GM06990 (cell line): Measurements from ENCODE around the gene HIVEP3.
A peak's percentile ranks its signal among the peaks of the same experiment; 100 is the strongest.

Experiments used
- DNase-seq: peaks from one replicate; pipeline ENCODE4 v3.0.0-alpha.2; 2011; ENCODE audit not compliant: insufficient read length; ENCODE audit errors: extremely low read depth
- H3K27me3 ChIP-seq: replicated peaks from 2 replicates; pipeline ENCODE4 v1.6.0; 2011; ENCODE audit warnings: low read length; ENCODE audit not compliant: control insufficient read depth, insufficient read depth
- H3K36me3 ChIP-seq: 2 replicates; pipeline ENCODE4 v1.5.1; 2011; ENCODE audit warnings: low read length; ENCODE audit not compliant: control insufficient read depth, insufficient read depth
- H3K4me3 ChIP-seq: replicated peaks from 2 replicates; pipeline ENCODE4 v1.5.1; 2011; ENCODE audit warnings: low read depth, mild to moderate bottlenecking, control low read depth, low read length
- TF ChIP-seq, protein P1 (sequence below): IDR thresholded peaks from 2 replicates; pipeline ENCODE4 v1.5.1; 2011; ENCODE audit warnings: low read length, control low read depth, mild to moderate bottlenecking, inconsistent platforms; ENCODE audit not compliant: insufficient read depth, poor library complexity, severe bottlenecking

The HIVEP3 gene

DNA sequence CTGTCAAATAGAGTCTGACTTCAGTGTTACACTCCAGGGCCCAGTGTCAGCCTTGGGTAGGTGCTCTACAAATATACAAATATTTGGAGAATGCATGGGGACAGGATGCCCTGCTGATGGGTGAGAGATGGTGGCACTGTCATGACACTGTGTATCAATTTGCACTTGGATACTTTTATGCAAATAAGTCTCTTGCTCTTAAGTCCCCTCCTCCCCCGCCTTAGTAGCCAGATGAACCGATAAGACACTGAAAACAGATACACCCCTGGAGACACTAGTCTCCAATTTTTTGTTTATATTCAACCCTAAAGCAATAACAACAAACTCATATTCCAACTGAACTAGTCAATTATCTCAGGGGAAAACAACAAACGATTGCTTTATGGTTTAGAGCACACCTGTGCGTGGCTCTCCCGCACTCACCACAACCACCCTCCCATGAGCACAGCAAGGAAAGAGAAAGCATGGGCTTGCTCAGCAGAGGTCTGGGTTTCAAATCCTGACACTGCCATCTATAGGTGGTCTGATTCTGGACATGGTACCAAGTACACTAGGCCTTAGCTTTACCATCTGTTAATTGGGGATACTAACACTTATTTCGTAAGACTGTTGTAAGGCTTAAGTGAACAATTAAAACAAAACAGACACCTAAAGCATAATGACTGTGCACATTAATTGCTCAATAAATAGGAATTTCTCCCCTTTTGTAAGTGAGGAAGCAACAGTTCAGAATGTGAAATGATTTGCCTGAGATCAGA is 50.3 kb downstream of the HIVEP3 start:
- peak; percentile 47 for DNase-seq
- no peaks in the 10 kb centered on the region for H3K27me3 ChIP-seq
- H3K4me3 ChIP-seq, result no peak overlapping the region
- no peaks in the 10 kb centered on the region for H3K36me3 ChIP-seq
- TF ChIP-seq, protein P1, sequence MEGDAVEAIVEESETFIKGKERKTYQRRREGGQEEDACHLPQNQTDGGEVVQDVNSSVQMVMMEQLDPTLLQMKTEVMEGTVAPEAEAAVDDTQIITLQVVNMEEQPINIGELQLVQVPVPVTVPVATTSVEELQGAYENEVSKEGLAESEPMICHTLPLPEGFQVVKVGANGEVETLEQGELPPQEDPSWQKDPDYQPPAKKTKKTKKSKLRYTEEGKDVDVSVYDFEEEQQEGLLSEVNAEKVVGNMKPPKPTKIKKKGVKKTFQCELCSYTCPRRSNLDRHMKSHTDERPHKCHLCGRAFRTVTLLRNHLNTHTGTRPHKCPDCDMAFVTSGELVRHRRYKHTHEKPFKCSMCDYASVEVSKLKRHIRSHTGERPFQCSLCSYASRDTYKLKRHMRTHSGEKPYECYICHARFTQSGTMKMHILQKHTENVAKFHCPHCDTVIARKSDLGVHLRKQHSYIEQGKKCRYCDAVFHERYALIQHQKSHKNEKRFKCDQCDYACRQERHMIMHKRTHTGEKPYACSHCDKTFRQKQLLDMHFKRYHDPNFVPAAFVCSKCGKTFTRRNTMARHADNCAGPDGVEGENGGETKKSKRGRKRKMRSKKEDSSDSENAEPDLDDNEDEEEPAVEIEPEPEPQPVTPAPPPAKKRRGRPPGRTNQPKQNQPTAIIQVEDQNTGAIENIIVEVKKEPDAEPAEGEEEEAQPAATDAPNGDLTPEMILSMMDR, result peak; percentile 63

DNA sequence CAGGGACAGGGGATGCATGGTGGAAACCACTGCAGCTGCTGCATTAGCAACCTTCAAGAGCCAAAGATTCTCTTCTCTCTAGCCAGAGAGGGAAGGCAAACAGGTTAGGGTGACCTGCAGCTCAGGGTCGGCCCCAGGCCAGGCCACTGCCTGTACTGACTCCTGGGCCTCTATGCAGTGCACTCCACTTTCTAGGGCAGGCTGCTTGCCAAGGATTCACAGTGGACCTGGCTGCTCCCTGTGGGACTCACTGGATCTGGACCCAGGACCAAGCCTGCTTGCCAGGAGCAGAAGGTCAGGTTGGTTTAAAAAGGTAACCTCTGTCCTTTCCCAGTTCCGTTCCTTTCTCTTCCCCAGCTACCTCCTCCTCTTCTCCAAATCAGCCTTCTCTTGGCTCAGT is 52.4 kb downstream of the HIVEP3 start:
- TF ChIP-seq, protein P1, result no peak
- DNase-seq, result no peak
- Histone ChIP-seq H3K36me3 (no peaks in the 10 kb centered on the region), H3K4me3 (no peak overlapping the region), H3K27me3 (no peaks in the 10 kb centered on the region)

DNA sequence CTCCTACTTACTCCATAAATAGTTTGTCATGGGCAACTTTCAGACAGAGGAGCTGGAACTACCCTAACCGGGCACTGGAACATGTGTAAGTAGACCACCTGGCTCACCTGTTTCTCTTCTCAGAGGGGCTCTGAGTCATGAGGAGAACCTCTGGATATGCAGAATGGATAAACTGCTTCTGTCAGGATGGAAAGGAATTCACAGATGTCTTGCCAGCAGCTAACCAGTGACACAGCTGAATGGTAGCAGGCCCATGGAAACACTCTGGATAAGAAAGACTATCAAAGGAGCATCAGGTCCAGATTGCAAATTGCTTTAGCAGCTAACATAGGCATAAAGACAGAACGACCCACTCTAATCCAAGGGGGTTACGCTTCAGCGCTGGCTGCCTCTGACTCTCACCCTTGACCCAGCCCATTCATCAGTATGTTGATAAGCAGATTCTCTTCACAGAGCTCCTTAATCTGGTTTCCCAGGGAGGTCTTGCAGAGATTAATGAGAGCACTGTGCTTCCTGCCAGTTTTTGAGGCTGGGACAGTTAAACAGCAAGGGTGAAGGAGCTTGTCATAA is 54.2 kb downstream of the HIVEP3 start:
- Histone ChIP-seq H3K36me3 (no peaks in the 10 kb centered on the region), H3K27me3 (no peaks in the 10 kb centered on the region), H3K4me3 (no peak overlapping the region)
- DNase-seq, result no peak
- TF ChIP-seq, protein P1, result no peak

DNA sequence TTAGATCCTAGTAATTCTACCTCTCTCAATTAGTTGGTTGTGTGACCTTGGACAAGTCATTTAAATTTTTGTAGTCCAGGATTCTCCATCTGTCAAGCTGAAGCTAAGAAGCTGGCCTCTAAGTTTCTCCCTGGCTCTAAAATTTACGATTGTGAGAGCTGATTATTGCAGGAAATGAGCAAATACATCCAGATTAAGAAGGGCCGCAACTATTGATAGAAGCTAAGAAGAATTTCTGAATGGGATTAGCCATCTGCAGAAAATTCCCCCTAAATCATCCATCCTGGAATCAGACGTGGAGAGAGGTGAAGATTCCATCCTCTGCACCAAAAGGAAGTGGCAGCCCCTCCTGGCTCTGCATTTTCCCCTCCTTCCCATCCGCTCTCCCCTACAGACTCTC is 55.0 kb downstream of the HIVEP3 start:
- TF ChIP-seq, protein P1, result no peak
- H3K36me3 ChIP-seq, result no peaks in the 10 kb centered on the region
- no peak overlapping the region for H3K4me3 ChIP-seq
- no peaks in the 10 kb centered on the region for H3K27me3 ChIP-seq
- no peak for DNase-seq

DNA sequence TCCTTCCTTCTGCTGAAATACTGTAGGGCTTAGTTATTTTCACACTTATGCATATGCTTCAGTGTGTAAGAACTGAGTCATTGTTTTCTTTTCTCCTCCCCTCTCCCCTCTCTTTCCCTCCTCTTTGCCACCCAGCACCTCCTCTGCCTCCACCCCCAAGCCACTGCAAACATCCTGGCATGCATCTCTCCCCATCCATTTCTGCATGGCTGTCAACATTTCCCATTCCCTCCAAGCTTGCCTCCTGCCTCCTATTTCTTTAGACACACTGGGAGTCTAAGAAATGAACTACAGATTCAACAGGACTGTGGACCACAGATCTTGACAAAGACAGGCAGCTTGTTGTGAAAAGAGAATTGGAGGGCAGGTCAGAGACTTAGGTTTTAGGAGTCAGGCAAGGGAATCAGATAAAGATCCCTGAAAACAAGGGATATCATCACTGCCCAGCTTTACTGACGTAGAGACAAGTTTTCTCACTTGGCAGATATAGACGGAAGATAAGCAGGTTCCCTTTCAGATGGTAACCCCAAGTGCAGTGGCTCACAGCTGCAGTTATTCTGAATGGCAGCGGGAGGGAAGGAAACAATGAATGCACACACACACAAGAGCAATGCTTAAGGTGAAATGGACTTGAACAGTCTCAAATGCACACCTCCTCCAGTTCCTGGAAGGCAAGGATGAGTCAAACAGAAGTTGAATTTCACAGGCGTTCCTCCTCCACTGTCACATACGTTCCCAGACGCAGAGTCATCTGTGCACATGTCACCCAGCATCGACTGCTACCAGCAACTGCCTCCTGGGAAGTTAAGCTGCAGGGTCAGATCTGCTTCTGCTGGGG is 56.1 kb downstream of the HIVEP3 start:
- H3K27me3 ChIP-seq, result no peaks in the 10 kb centered on the region
- H3K36me3 ChIP-seq, result no peaks in the 10 kb centered on the region
- TF ChIP-seq, protein P1, result no peak
- H3K4me3 ChIP-seq, result no peak overlapping the region
- no peak for DNase-seq
